ENCODE data around the gene PKNOX2.

The PKNOX2 gene

GRCh38 chr11:125164422-125165110 lies at the start of gene PKNOX2:
Gene PKNOX2, plus strand, starts transcription at chr11:125164751. Its CDS starts 186,555 bp downstream, at chr11:125351306.
- H3K36me3 ChIP-seq (ENCODE audit: control insufficient read depth, insufficient read depth, low read length) = no peaks in the 10 kb centered on the region
- peak; percentile 56 for TF ChIP-seq CTCF (IDR thresholded peaks at IDR 0.05; ENCODE audit: insufficient read depth, low read length, poor library complexity, severe bottlenecking)
- H3K4me3 ChIP-seq (replicated peaks; ENCODE audit: low read depth, low read length) = peak within 1 kb of the TSS; percentile 39
- peaks cover 3% of the 10 kb centered on the region for H3K27me3 ChIP-seq (replicated peaks; ENCODE audit: control insufficient read depth, insufficient read depth, low read length)
- no peak for DNase-seq (ENCODE audit: extremely low read depth, insufficient read length)

GRCh38 chr11:125117429-125117828 lies 47.1 kb upstream of the PKNOX2 start:
- no peak for DNase-seq (ENCODE audit: extremely low read depth, insufficient read length)
- no peak for TF ChIP-seq CTCF (IDR thresholded peaks at IDR 0.05; ENCODE audit: insufficient read depth, low read length, poor library complexity, severe bottlenecking)
- Histone ChIP-seq H3K36me3 (ENCODE audit: control insufficient read depth, insufficient read depth, low read length) (no peaks in the 10 kb centered on the region), H3K27me3 (replicated peaks; ENCODE audit: control insufficient read depth, insufficient read depth, low read length) (no peaks in the 10 kb centered on the region), H3K4me3 (replicated peaks; ENCODE audit: low read depth, low read length) (no peak overlapping the region)

GRCh38 chr11:125123194-125123946 lies 41.2 kb upstream of the PKNOX2 start:
- Histone ChIP-seq H3K36me3 (ENCODE audit: control insufficient read depth, insufficient read depth, low read length) (no peaks in the 10 kb centered on the region), H3K27me3 (replicated peaks; ENCODE audit: control insufficient read depth, insufficient read depth, low read length) (no peaks in the 10 kb centered on the region; the same call in 1 of the 2 replicates), H3K4me3 (replicated peaks; ENCODE audit: low read depth, low read length) (no peak overlapping the region)
- TF ChIP-seq CTCF (IDR thresholded peaks at IDR 0.05; ENCODE audit: insufficient read depth, low read length, poor library complexity, severe bottlenecking) = no peak
- DNase-seq (ENCODE audit: extremely low read depth, insufficient read length) = no peak

GRCh38 chr11:125123947-125124617 lies 40.5 kb upstream of the PKNOX2 start:
- TF ChIP-seq CTCF (IDR thresholded peaks at IDR 0.05; ENCODE audit: insufficient read depth, low read length, poor library complexity, severe bottlenecking) = peak; percentile 51
- DNase-seq (ENCODE audit: extremely low read depth, insufficient read length) = peak; percentile 22
- Histone ChIP-seq H3K36me3 (ENCODE audit: control insufficient read depth, insufficient read depth, low read length) (no peaks in the 10 kb centered on the region), H3K27me3 (replicated peaks; ENCODE audit: control insufficient read depth, insufficient read depth, low read length) (no peaks in the 10 kb centered on the region; the same call in 1 of the 2 replicates), H3K4me3 (replicated peaks; ENCODE audit: low read depth, low read length) (no peak overlapping the region)

- H3K4me3 ChIP-seq (replicated peaks; ENCODE audit: low read depth, low read length) = no peak overlapping the region
- TF ChIP-seq CTCF (IDR thresholded peaks at IDR 0.05; ENCODE audit: insufficient read depth, low read length, poor library complexity, severe bottlenecking) = no peak
- DNase-seq (ENCODE audit: extremely low read depth, insufficient read length) = no peak
- no peaks in the 10 kb centered on the region; the same call in 1 of the 2 replicates for H3K27me3 ChIP-seq (replicated peaks; ENCODE audit: control insufficient read depth, insufficient read depth, low read length)
- H3K36me3 ChIP-seq (ENCODE audit: control insufficient read depth, insufficient read depth, low read length) = no peaks in the 10 kb centered on the region
Measured at GRCh38 chr11:125124618-125124992, 39.9 kb upstream of the PKNOX2 start.
